Endometrial microvascular endothelial cells (primary cell): ENCODE data around the gene IDH2. TPM values are rescaled to one million over a fixed set of nuclear protein-coding genes. Genes with fewer than 3 reads are reported as not detected.
"Not testable (repeated sequence)": the region's sequence is repeated elsewhere in the genome, so short reads cannot be mapped to it uniquely, and the experiment has no call there.

Experiments used
- in situ Hi-C: cut with HindIII; loops from 2 replicates; pipeline ENCODE4 v1.10.0; 2017; ENCODE audit warnings: low sequenced_read_pairs, low pct_unique_long_range_greater_than_20kb; ENCODE audit errors: inconsistent ontology term
- total RNA-seq: library from RNA; depleted of rRNA; stranded (reverse); fragments of >200 nt; gene quantifications from one replicate; pipeline ENCODE4 v1.2.3, GENCODE V29; 2015; ENCODE audit errors: inconsistent ontology term

The IDH2 gene
- total RNA-seq, 1 donor from 2014 or later = 74.7 TPM

DNA sequence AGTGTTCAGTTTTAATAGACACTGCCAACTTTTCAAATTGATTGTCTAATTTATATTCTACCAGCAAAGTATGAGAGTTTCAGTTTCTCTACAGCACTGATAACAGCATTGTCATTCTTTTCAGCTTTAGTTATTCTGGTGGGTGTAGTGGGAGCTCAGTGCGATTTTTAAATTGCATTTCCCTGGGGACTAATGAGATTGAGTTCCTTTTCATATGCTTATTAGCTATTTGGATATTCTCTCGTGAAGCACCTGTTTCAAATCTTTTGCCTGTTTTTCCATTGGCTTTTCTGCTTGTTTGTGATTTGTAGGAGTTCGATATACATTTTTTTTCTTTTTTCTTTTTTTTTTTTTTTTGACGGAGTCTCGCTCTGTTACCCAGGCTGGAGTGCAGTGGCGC, 18.8 kb upstream of the IDH2 start:
- in situ Hi-C loops = no loop called here

DNA sequence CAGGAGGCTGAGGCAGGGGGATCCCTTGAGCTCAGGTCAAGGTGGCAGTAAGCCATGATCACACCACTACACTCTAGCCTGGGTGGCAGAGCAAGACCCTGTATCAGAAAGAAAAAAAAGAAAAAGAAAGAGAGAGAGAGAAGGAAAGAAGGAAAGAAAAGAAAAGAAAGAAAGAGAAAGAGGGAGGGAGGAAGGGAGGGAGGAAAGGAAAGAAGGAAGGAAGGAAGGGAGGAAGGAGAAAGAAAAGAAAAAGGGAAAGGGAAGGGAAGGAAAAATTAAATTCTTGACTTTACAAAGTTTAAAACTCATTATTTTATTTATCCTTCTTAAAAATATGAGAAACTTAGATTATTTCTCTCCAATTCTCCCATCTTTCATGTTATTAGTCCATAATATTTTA, 17.1 kb upstream of the IDH2 start:
- in situ Hi-C loops = no loop called here

DNA sequence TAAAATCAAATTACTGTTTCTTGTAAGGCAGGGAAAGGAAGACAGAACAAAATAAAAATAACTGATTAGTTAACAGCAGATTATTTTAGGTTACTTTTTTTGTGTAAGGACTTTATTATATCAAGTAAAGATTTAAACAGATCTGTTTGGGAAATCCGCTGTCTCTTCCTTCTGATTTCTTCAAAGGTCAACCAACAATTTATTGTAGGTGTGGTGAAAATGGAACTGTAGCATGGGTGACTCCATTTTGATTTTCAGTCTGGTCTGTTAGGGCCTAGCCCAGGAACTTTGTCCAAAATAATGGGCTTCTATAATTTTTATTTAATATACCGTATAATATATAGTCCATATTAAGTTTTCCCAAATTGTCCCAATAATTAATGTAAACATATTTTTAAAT, 13.5 kb upstream of the IDH2 start:
- in situ Hi-C loops = no loop called here

DNA sequence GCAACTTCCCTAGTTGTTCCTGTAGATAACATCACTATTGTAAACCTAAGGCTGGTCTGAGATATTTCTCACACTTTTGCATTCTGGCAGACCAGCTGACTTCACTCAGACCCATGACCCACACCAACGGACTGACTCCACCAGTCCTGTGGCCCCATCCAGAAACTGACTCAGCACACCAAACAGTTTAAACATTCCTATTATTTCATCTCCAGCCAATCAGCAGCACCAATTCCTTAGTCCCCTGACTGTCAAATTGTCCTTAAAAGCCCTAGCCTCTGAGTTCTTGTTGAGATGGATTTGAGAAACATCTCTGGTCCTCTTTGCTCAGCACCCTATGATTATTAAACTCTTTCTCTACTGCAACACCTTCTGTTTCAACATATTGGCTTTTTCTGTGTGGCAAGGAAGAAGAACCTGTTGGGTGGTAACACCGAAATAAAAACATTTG, 12.2 kb upstream of the IDH2 start:
- in situ Hi-C loops = no loop called here

DNA sequence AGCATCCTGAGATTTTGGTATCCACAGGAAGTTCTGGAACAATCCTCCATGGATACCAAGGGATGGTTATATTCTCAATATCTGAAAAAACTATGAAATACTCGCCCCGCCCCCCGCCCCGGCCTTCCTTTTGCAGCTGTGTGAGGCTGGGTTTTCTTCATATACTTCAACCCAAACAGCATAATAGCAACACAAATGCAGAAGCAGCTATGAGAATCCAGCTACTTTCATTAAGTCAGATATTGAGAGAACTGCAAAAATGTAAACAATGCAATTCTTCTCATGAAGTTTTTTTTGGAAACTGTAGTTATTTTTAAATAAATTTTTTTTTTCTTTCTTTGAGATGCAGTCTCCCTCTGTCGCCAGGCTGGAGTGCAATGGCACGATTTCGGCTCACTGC, 10.9 kb upstream of the IDH2 start:
- in situ Hi-C loops = no loop called here

DNA sequence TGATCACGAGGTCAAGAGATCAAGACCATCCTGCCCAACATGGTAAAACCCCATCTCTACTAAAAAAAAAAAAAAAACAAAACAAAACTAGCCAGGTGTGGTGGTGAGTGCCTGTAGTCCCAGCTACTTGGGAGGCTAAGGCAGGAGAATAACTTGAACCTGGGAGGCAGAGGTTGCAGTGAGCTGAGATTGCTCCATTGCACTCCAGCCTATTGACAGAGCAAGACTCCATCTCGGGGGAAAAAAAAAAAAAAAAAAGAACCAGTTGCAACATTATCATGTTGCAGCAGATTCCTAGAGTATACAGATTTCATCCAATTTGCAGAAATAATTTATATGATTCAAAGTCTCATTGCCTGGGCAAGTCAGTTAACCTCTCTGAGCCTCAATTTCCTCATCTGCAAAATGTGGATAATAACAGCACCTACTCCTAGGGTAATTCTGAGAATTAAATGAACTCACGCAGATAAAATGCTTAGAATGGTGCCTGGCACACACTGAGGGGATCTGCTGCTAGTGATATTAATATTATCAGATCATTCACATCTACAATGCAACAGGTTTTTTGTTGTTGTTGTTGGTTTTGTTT, 7.0 kb upstream of the IDH2 start:
- in situ Hi-C loops = not testable (repeated sequence)

DNA sequence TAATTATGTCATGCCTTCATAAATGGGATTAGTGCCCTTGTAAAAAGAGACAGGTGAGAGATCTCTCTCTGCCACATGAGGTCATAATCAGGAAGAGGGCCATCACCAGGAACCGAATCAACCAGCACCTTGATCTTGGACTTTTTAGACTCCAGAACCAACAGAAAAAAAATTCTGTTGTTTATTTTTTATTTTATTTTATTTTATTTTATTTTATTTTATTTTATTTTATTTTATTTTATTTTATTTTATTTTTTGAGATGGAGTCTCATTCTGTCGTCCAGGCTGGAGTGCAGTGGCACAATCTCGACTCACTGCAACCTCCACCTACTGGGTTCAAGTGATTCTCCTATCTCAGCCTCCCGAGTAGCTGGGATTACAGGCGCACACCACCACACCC, 5.8 kb upstream of the IDH2 start:
- in situ Hi-C loops = not testable (repeated sequence)

DNA sequence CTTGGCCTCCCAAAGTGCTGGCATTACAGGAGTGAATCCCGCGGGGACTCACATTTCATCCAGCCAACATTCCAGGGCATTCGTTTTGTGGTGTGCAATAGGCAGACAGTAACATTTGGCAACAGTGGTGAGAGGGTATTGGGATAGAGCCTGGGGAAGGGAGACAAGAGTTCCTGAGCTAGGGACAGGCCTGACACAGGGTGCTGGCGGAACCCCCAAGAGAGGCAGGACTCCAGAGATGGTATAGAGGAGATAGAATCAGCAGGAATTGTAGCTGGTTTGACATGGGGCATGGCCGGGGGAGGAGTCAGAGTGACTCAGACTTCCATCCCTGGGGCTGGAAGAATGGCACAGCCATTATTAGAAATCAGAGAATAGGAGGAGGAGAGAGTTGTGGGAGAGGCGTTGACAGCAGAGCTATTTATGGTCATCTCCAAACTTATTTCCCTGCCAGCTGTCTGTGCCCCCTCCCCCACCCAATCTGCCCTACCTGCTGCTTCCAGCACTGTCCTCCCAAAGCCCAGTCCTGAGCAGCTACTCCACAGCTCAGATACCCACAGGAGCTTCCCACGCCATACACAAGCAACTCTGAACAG, 4.4 kb upstream of the IDH2 start:
- in situ Hi-C loops = no loop called here

DNA sequence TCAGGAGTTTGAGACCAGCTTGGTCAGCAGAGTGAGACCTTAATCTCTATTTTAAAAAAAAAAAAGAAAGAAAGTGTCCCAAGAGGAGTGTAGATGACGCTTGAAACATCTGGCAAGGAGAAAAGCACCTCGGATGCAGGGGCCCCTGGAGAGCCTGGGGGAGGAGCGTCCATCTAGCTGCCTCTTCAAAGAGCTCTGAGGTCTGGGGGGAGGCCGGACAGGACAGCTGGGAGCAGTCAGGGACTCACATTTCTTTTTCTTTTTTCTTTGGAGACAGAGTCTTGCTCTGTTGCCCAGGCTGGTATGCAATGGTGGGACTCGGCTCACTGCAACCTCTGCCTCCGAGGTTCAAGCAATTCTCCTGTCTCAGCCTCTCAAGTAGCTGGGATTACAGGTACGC, 3.3 kb upstream of the IDH2 start:
- in situ Hi-C loops = no loop called here

DNA sequence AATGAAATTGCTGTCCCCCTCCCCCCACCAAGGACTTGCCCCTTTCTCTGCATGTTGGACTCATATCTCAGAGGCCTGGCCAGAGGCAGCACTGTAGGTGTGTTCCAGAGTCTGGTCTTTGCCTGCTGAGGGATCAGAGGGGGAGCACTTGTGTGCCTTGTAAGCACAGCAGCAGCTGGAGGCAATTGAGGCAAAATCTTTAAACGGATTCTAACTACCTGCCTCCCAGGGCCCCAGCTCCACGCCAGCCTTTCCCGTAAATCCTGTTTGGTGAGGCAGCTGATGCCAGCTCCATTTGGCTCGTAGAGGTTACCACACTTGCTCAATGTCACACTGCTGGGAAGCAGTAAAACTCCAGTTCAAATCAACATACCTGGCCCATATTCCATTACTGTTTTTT, 2.3 kb upstream of the IDH2 start:
- in situ Hi-C loops = no loop called here

DNA sequence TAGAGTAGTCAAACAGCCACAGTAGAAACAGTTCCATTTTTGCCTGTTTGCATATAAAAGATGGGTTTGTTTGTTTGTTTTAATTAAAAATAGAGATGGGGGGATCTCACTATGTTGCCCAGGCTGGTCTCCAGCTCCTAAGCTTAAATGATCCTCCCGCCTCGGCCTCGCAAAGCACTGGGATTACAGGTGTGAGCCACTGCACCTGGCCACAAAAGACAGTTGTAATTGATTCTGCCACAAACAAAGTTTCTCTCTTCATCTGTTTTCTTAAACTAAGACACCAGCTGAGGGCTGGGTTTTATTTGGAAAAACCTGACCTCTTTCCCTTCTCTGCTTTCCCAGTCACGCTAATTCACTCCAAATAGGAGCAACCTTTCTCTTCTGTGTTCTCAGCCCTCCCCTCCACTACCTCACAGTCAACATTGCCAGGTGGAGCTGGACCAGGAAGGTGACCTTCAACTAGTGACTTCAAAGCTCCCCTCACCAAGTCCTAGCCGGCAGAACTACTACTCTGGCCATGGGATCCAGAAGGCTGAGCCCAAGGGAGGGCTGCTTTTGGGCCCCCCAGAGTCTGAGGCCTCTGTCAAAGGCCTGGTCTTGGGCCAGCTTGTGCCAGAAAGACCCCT, 1.5 kb upstream of the IDH2 start:
- in situ Hi-C loops = no loop called here

DNA sequence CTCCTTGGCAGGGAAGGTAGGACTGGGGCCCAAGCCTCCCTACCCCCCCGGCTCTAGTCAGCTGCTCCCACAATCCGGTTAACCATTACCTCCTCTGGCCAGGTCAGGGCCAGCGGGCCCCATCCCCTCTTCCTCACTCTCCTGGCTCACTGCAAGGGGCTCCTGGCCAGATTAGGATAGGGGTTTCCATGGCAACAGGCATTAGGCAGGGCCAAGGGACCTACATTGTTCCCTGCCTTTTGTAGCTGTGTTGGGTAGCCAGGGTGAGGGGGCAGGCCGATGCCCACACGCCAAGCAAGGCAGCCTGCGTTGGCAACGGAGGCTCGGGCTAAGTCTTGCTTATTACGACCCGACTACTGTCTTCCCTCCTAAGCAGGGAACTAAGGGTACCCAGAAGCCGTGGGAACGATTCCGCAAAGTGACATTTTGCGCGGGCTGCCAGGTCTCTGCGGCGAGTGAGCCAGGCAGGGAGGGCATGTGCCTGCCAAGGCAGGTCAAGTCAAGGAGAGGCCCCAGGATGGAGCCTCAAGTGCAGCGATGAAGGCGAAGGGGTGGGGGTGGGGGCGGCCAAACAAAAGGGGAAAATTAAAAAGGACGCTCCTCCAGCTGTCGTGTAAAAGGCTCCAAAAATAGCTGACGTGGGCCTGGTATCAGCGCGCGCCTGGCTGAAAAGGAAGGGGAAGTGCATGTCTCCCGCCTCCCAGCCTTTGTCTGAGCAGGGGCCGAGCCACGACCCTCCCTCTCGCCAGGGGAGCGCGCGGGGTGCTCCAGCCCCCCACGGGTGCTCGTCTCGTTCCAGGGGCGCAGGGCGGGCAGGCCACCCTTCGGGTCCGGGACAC, 919 bp downstream of the IDH2 start:
- in situ Hi-C loops = no loop called here

DNA sequence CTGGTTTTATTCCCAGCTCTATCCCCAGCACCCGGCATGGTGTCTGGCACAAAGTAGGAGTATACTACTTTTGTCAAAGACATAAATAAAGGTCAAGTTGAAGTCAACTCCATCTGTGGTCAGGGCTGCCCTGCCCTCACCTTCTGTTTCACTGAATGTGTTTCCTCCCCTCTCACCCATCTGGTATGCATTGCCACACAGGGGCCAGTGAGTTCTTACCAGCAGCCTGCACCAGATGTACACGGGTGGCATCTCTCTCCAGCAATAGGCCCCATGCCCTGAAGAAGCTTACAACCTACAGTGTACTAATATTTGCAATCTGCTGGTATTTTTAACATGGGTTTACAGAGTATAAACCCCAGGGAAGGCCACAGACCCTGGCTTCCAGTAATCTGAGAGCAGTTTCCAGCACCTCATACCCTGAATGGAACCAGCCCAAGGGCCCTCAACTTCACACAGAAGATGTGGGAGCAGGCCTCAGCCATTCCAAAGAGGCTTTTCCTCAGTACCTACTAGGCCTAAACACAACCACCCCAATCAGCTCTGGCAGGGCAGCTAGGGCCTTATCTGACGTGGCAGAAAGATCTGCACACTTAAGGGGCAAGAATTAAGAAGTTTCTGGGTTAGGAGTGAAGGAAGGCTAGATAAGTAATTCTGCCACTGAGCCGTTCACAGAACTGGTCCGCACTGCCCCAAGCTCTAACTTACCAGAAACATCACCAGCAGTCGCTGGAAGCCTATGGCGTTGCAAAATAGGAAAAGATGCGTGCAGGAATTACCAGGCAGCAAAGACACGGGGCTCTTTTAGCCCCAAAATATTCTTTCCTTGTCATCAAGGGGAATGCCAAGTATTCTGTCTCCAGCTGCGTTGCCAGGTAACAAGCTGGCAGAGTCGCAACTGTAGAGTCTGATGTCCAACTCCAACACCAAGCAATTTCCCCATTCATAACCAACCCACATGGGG, 2.1 kb downstream of the IDH2 start:
- in situ Hi-C loops = no loop called here

DNA sequence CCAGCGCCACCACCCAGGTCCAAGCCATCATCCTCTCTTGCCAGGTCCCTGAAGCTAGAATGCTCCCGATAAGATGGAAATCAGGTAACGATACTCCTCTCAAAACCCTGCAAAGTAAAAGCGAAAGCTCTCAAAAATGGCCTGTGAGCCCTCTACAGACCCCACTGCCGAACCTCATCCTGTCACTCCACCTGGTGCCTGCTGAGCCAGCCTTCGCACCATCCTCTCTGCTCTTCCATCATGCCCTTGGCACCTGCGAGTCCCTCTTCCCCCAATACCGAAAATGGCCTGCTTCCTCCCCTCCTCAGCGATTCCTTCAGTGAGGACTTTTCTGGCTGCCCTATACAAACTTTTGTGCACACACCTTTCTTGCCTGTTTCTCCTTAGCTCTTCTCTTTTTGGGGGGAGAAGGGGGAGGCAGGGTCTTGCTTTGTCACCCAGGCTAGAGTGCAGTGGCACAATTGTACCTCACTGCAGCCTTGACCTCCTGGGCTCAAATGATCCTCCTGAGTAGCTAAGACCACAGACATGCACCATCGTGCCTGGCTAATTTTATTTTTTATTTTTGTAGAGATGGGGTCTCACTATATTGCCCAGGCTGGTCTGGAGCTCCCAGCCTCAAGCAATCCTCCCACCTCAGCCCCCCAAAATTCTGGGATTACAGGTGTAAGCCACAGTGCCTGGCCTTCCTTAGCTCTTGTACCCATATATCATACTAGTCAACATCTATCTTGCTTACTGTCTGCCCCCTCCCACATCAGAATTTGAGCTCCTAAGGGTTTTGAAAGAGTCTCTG, 3.0 kb downstream of the IDH2 start:
- in situ Hi-C loops = no loop called here

DNA sequence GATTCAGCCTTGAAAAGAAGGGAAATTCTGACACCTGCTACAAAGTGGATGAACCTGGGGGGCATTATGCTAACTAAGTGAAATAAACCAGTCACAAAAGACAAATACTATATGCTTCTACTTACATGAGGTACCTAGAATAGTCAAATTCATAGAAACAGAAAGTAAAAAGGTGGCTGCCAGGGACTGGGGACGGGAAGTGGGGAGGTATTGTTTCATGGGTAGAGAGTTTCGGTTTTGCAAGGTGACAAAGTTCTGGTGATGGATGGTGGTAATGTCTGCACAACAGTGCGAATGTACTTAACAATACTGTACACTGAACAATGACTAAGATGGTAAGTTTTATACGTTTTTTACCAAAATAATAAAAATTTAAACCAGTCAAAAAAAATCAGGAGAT, 4.8 kb downstream of the IDH2 start:
- in situ Hi-C loops = no loop called here

DNA sequence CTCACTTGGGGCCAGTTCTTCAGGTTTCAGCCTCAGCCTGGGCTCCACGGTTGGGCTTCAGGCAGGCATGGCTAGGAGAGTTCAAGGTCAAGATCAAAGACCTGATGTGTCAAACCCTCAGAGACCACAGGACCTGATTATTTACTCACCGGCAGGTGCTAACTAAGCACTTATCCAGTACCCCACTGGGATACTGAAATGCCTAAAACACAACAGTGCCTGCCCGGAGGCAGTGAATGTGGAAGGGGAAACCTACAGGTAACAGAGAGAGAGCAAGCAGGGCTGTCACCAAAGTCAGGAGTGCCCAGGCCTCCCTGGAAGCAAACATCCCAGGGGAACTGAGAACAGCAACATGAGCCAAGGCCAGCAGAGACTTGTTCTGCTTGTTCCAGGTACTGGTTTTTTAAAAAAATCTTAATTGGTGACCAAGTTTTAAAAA, 6.7 kb downstream of the IDH2 start:
- in situ Hi-C loops = no loop called here

DNA sequence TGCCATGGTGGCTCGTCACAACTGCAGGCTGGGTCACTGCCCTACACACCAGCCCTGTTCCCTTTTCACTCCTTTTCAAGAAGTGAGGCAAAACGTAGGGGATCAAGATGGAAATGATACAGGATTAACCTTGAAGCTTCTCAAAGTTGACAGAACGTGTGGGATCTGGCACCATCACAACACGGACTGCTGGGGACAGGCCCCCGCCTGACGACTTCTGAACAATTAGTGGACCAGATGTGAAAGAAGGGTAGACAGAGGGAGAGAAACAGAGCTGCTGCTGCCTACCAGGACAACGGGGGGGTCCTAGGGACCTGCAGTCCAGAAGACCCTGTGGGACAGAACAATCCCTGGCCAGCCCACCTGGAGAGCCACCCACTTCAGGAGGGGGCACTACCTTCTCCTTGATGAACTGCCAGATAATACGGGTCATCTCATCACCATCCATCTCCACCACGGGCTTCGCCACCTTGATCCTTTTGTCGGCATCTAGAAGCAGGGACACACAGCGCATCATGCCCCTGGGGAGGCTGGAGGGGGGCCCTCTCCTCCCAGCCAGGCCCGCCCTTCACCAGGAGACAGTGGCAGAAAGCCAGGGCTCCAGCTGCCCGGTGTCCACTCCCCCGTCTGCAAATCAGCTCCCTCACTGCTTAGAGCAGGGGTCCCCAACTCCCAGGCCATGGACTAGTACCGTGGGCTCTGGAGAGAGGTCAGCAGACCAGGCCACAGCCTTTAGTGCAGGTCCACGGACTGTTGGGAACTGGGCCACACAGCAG, 10.9 kb downstream of the IDH2 start:
- in situ Hi-C loops = no loop called here
